HG02852 (cell line): ENCODE data around the gene OTOP3.

ENCODE experiments used
- ATAC-seq: cut with Tn5 transposase; IDR thresholded peaks from one replicate; pipeline ENCODE4 v1.9.1; 2021; ENCODE audit warnings: mild to moderate bottlenecking, moderate library complexity; ENCODE audit not compliant: unreplicated experiment

OTOP3 gene

DNA sequence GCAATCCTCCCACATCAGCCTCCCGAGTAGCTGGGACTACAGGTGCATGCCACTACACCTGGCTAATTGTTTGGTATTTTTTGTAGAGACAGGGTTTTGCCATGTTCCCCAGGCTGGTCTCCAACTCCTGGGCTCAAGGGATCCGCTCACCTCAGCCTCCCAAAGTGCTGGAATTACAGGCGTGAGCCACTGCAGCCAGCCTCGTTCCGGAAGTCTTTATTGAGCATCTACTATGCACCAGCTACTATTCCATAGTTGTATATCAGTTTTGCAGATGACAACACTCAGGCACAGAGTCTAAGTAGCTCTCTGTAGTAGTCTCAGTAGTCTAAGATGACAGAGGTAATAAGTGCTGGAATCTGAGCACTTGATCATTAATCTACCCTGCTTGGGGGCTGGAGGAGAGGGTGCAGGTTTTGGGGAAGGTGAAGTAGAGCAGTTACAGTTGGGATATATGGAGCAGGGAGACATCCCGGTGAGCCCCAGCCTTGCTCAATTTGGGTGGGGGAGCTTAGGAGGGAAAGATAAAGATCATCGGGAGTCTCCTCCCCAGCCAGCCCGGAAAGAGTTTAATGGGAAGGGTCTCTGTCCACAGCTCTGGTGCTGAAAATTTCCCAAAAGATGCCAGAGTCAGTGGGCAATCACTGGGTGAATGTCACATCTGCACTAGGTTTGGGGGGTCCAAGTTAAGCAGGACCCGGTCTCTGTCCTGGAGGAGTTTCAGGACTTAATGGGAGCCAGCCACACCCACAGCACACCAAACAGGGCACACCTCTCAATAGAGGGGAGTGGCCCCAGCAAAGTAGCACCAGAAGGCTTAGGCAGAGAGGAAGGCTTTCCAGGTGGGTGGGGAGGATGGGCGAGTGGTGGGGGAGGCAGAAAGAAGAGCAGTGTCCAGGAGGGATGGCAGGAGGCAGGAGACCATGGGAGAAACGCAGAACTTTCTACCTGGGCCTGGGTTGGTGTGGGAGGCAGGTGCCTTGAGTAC is 1.7 kb downstream of the OTOP3 start:
- no peak for ATAC-seq

GRCh38 chr17:74938194-74938950 is 2.7 kb downstream of the OTOP3 start:
- ATAC-seq, result no peak

- no peak for ATAC-seq
Observed at GRCh38 chr17:74939534-74939933, 3.8 kb downstream of the OTOP3 start.

- no peak for ATAC-seq
Observed at GRCh38 chr17:74941128-74941725, 5.5 kb downstream of the OTOP3 start.

- no peak for ATAC-seq
Observed at GRCh38 chr17:74943808-74944522, 8.3 kb downstream of the OTOP3 start.

- ATAC-seq, result peak; percentile 57
Observed at GRCh38 chr17:74945543-74945942, 9.8 kb downstream of the OTOP3 start.

DNA sequence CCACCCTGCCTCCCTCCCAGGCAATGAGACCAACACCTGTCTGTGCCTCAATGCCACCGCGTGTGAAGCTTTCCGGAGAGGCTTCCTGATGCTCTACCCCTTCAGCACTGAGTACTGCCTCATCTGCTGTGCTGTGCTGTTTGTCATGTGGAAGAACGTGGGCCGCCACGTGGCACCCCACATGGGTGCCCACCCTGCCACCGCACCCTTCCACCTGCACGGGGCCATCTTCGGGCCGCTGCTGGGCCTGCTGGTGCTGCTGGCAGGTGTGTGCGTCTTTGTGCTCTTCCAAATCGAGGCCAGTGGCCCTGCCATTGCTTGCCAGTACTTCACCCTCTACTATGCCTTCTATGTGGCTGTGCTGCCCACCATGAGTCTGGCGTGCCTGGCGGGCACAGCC is 10.9 kb downstream of the OTOP3 start:
- no peak for ATAC-seq

- ATAC-seq, result no peak
Observed at GRCh38 chr17:74947041-74947754, 11.5 kb downstream of the OTOP3 start.

DNA sequence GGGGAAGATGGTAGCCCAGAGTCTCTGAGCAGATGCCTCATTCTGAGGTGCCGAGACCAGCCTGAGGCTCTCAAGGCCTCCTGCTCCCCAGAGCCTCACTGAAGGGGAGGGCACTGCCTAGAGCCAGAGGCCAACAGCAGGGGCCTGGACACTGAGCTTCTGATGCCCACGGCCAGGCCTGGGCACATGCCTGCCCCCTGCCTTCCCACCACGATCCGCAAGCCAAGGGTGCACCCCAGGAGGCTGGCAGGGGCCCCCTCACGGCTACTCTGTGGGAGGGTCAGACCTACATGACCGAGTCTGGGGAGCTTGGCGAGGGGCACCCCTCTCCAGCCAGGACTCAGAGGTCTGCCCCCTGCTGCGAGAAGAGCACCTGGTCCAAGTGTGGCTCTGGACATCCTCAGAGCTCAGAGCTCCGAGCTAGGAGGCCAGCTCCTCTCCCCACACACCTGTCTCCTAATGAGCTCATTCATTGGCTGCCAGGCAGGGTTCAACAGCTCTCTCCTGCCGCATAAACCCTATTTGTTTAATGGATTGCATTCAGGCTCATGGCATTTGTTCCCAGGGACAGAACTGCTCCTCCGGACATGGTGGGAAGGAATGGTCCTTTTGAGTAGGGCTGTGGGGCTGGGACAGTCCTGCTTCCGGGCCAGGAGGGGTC is 13.9 kb downstream of the OTOP3 start:
- ATAC-seq, result no peak

- no peak for ATAC-seq
Observed at GRCh38 chr17:74950207-74950606, 14.5 kb downstream of the OTOP3 start.

GRCh38 chr17:74951065-74951464 is 15.4 kb downstream of the OTOP3 start:
- no peak for ATAC-seq

DNA sequence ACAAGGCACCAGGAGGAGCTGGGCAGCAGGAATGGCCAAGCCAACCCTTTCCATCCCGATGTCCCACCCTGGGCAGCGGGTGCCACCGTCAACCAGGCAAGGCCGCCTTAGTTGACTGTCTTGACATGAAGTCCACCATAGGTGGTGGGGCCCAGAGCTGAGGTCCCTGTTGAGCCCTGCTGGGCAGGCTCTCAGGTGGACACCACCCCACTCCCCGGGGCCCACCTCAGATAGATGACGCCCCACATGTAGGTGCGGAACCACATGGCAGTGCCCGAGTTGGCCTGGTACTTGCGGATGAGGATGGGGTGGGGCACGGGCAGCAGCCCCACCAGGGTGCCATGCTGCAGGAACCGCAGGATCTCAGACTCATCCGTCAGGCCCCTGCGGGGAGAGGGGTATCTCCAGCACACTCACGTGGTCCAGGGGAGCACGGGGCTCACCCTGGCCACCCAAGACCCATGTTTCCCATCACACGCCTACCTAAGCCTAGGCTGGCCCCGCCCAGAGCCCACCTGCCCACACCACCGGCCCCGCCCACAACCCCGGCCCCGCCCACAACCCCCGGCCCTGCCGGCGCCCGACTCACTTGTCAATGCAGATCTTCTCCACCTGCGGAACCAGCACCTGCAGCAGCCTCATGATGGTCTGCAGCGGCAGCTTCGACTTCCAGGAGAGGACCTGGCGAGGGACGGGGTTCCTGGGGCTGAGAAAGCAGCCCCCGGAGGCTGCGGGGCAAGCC is 16.2 kb downstream of the OTOP3 start:
- no peak for ATAC-seq

DNA sequence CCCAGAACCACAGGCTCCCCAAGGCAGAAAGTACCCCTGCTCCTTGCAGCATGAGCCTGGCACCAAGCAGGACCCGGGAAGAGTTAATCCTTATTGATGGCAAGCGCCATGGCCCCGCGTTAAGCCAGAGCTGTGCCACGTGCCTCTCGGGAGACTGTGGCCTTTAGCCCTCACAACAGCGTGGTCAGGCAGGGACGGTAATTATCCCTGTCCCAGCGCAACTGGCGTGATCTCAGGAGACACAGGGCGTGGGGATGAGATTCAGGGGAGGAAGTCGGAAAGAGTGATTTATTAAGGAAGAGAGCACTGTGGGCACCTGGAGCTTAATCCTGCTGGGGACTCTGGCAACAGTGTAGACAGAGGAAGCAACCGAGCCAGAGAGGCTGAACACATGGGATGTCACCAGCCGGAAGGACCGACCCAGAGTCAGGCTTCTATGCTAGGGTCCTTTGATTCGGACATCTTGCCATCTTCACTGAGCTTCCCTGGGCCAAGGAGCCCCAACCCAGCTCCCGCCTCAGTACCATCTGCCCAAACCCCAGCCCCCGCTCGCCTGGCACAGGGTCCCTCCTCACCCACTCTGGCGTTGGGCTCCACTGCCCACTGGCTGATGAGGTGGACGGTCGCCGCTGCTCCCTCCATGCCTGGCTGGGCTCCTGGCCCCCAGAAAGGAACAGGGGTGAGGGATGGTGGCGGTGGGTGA is 16.9 kb downstream of the OTOP3 start:
- no peak for ATAC-seq

- ATAC-seq, result no peak
Observed at GRCh38 chr17:74953134-74953687, 17.5 kb downstream of the OTOP3 start.

DNA sequence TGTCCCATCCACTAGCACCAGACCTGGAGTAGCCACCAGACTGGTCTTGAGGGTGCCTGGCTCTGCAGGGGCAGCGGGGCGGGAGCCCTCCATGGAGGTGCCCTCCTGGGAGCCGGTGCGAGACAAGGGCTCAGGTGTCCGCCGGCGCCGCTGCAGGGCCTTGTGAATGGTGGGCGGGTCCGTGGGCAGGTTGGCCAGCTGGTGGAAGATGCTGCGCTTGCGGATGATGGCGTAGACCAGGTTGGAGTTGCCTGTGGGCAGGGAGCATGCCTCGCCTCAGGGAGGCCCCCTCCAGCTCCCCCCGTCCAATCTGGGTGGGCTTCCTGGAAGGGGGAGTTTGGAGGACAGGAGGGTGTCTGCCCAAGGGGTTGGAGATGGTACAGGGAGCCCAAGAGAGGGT is 18.4 kb downstream of the OTOP3 start:
- ATAC-seq, result no peak

DNA sequence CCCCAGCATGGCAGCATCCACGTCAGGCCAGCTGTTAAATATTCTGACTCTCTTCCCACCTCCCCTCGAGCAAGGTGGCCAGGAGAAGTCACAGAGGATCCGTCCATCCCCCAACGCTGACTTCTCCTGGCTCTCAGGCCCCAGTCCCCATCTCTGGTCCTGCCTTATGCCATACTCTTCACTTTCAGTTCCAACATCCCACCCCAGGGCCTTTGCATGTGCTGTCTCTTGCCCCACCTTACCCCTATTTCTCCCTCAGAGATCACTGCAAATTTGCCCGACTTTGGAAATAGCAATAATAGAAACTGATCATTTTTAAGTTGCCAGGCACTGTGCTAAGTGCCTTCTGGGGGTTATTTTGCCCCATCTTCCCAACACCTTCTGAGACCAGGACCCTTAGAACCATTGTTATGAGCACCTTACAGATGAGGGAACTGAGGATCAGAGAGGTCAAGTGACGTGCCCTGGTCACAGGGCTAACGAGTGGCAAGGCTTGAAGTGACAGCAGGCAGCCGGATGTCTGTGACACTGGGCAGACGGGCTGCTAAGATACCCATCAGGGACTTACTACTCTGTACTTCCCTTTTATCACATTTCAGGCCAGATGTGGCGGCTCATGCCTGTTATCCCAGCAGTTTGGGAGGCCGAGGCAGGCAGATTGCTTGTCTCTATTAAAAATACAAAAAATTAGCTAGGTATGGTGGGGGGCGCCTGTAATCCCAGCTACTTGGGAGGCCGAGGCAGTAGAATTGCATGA is 19.1 kb downstream of the OTOP3 start:
- no peak for ATAC-seq

DNA sequence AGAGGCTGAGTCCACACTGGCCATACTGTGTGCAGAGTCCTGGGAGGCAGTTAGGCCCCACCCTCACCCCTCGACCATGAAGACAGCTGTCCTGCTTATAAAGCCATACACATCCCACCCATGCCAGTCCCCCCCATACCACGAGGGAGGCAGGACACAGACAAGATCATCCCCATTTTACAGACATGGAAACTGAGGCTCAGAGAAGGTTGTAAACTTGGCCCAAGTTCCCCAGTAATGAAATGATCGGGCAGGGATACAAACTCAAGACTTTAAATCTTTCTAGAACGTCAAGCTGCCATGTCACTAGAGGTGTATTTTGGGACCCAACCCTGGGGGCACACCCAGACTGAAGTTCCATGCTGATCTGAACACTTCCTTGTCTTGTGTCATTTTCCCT is 20.4 kb downstream of the OTOP3 start:
- no peak for ATAC-seq
